ENCODE data around the gene YTHDF1.
A peak's percentile ranks its signal among the peaks of the same experiment; 100 is the strongest.

The YTHDF1 gene

DNA sequence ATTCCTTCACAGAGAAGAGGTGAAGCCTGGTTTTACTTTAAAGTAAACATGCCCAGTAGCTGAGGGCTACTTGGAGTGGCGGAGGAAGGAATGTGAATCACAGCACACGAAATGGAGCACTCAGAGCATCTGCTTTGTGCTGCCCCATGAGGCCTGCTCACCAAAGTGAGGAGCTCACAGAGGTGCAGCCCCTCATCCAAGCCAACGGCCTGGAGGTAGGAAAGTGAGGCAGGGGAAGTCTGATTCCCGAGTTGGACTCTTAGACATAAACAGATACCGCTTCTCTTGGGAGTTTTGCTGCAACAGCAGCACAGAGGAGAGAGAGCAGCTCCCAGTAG, 3.6 kb downstream of the YTHDF1 start:
- H3K4me3 ChIP-seq (ENCODE audit: low read length) = no peak overlapping the region
- TF ChIP-seq CTCF (IDR thresholded peaks at IDR 0.05; ENCODE audit: insufficient read depth, low read depth, low read length, missing control alignments) = no peak
- no peak for DNase-seq (ENCODE audit: low read depth)

- H3K4me3 ChIP-seq (ENCODE audit: low read length) = no peak overlapping the region
- DNase-seq (ENCODE audit: low read depth) = peak; percentile 66
- TF ChIP-seq CTCF (IDR thresholded peaks at IDR 0.05; ENCODE audit: insufficient read depth, low read depth, low read length, missing control alignments) = no peak
These were observed 5.8 kb downstream of the YTHDF1 start for GRCh38 chr20:63210011-63210605.

DNA sequence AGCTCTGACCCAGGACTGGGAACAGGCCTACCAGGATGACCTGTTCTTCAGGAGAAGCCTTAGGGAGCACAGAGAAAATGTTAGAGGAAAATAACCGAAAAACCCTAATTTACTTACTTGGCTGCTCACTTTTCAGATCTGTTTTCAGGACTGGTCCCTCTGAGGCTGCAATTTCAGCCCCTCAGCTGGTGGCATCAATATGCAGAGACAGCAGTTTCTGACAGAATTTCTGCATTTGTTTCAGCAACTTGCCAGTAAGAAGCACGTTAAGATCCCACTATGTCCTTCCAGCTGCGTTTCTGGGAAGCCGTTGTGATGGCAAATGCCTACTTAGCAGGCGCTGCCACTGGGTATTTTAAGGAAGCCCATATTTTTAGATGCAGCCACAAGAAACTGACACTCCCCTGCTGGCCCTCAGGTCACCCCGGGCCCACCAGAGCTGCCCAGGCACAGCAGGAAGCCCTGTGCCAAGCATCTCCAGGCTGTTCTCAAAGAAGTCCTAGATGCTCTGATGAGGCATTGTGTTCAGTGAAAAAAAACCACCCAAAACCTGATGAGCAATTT, 7.5 kb downstream of the YTHDF1 start:
- no peak overlapping the region for H3K4me3 ChIP-seq (ENCODE audit: low read length)
- DNase-seq (ENCODE audit: low read depth) = no peak
- TF ChIP-seq CTCF (IDR thresholded peaks at IDR 0.05; ENCODE audit: insufficient read depth, low read depth, low read length, missing control alignments) = no peak

DNA sequence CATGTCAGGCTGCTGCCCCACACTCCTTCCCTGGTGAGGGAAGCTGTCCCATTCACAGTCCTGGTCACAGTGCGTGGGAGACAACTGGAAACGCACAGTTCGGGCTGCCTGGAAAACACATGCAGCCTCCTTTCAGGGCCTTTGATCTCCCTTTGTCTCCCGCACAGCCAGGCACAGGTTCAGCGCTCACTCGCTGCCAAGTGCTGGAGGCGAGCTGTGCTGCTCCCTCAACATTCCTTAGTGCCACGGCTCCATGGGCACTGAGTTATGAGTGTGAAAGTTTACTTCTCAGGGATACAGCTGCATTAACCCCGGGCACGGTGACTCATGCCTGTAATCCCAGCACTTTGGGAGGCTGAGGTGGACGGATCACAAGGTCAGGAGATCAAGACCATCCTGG, 9.1 kb downstream of the YTHDF1 start:
- no peak overlapping the region for H3K4me3 ChIP-seq (ENCODE audit: low read length)
- TF ChIP-seq CTCF (IDR thresholded peaks at IDR 0.05; ENCODE audit: insufficient read depth, low read depth, low read length, missing control alignments) = no peak
- DNase-seq (ENCODE audit: low read depth) = peak; percentile 60

DNA sequence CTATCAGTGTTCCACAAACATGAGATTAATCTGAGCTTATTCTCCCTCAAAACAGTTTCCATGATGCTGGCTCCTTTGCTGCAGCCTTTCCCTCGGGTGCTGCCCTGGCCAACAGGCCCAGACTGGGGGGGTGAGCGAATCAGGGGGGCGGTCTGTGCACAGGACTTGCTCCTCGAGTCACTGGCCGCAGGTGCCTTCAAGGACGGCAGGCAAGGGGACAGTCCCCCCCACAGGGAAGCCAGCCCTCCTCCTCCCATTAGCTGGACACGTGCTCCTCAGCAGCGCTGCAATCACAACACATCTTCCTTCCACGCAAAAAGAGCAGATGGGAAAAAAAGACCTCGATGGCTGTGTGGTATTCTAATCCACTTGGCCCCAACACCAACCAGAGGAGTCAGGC, 10.0 kb downstream of the YTHDF1 start:
- TF ChIP-seq CTCF (IDR thresholded peaks at IDR 0.05; ENCODE audit: insufficient read depth, low read depth, low read length, missing control alignments) = no peak
- no peak overlapping the region for H3K4me3 ChIP-seq (ENCODE audit: low read length)
- no peak for DNase-seq (ENCODE audit: low read depth)

DNA sequence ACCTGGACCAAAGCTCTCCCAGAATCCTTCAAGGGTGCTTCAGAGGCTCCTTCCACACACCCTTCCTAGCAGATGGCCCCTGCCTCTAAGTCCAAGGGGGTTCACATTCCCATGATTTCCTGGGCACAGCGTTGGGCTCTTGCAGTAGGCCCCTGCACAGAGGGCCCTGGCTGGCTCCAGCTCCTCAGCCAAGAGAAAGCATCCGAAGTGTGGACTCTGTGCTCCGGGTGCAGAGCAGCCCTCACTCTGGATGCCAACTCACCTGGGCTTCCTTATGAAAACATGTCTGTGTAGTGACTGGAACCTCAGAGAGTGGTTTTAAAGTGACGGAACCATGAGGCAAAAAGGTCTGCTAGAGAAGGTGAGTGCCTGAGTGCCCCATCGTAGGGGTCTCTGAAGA, 11.6 kb downstream of the YTHDF1 start:
- no peak for TF ChIP-seq CTCF (IDR thresholded peaks at IDR 0.05; ENCODE audit: insufficient read depth, low read depth, low read length, missing control alignments)
- DNase-seq (ENCODE audit: low read depth) = no peak

More for the DNA sequence above, 11.6 kb downstream of the YTHDF1 start:
- no peak overlapping the region for H3K4me3 ChIP-seq (ENCODE audit: low read length)

Data from epithelial cell of esophagus (primary cell).